ENCODE data around the gene RPS10.
"Not testable (repeated sequence)": the region's sequence is repeated elsewhere in the genome, so short reads cannot be mapped to it uniquely, and the experiment has no call there.

The RPS10 gene

DNA sequence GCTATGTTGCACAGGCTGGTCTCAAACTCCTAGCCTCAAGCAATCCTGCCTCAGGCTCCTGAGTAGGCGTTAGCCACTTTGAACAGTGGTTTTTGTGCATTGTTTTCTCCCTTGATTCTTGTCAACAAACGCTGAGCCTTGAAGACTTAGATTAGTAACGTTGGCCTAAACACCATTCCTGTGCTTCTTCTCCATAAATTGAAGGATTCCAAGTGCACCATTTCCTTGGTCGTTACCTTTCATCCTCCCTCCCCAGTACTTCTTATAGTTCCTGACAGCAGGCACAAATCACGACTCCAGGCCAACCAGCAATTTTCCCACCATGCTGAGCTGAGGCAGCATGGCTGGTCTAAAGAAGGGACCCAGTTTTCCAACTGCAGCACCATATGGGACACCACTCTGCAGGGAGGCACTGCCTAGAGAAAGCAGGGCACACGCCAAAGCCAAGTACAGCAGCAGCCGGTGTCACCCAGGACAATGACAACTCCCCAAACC, 8.9 kb downstream of the RPS10 start:
- no peaks in the 10 kb centered on the region for H3K27me3 Mint-ChIP-seq (ENCODE audit: low read depth)
- H3K4me1 Mint-ChIP-seq = peaks cover 8% of the 10 kb centered on the region
- no peak overlapping the region for H3K27ac Mint-ChIP-seq
- no peak overlapping the region for H3K4me3 Mint-ChIP-seq
- TF ChIP-seq, protein P1, sequence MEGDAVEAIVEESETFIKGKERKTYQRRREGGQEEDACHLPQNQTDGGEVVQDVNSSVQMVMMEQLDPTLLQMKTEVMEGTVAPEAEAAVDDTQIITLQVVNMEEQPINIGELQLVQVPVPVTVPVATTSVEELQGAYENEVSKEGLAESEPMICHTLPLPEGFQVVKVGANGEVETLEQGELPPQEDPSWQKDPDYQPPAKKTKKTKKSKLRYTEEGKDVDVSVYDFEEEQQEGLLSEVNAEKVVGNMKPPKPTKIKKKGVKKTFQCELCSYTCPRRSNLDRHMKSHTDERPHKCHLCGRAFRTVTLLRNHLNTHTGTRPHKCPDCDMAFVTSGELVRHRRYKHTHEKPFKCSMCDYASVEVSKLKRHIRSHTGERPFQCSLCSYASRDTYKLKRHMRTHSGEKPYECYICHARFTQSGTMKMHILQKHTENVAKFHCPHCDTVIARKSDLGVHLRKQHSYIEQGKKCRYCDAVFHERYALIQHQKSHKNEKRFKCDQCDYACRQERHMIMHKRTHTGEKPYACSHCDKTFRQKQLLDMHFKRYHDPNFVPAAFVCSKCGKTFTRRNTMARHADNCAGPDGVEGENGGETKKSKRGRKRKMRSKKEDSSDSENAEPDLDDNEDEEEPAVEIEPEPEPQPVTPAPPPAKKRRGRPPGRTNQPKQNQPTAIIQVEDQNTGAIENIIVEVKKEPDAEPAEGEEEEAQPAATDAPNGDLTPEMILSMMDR (IDR thresholded peaks at IDR 0.05; ENCODE audit: unreplicated experiment in 3 of 3) = no peak
- peaks cover 68% of the 10 kb centered on the region for H3K36me3 Mint-ChIP-seq (ENCODE audit: low read depth)
- H3K9me3 Mint-ChIP-seq = no peaks in the 10 kb centered on the region

DNA sequence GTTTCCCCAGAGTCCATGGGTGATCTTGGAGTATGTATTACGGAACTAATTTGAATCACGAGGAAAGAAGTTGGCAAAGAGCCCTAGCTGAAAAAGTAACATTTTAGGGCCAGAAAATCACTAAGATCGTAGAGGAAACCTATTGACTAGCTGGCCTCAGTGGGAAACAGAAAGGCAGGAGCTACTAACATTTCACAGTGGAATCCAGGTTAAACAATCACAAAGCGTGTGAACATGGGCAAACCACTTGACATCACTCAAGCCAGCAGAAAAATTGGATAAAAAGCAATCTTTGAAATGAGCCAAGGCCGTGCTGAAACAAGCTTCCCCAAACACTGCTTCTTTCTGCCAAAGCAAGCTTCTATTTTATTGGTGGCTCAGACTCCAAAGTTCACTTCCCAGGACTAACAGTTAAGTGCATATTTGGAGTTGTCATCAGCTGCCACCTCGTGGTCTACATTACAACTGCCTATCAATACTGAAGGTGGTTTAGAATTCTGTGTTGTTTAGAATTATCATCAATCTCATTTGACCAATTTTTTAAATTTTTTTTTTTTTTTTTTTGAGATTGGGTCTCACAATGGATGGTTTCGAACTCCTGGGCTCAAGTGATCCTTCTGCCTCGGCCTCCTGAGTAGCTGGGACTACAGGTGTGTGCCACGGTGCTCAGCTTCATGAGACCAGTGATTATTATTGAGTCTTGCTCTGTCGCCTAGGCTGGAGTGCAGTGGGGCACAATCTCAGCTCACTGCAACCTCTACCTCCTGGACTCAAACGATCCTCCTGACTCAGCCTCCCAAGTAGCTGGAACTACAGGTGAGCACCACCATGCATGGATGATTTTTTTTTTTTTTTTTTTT, 10.6 kb downstream of the RPS10 start:
- no peaks in the 10 kb centered on the region for H3K27me3 Mint-ChIP-seq (ENCODE audit: low read depth)
- peak overlapping the region; percentile 28 to 70 (median 60) for H3K27ac Mint-ChIP-seq
- peaks cover 55% of the 10 kb centered on the region for H3K36me3 Mint-ChIP-seq (ENCODE audit: low read depth)
- peaks cover 8% of the 10 kb centered on the region for H3K4me1 Mint-ChIP-seq
- TF ChIP-seq, protein P1 (IDR thresholded peaks at IDR 0.05; ENCODE audit: unreplicated experiment in 3 of 3) = peak; percentile 30 to 49 (median 35)
- H3K9me3 Mint-ChIP-seq = no peaks in the 10 kb centered on the region
- H3K4me3 Mint-ChIP-seq = no peak overlapping the region

DNA sequence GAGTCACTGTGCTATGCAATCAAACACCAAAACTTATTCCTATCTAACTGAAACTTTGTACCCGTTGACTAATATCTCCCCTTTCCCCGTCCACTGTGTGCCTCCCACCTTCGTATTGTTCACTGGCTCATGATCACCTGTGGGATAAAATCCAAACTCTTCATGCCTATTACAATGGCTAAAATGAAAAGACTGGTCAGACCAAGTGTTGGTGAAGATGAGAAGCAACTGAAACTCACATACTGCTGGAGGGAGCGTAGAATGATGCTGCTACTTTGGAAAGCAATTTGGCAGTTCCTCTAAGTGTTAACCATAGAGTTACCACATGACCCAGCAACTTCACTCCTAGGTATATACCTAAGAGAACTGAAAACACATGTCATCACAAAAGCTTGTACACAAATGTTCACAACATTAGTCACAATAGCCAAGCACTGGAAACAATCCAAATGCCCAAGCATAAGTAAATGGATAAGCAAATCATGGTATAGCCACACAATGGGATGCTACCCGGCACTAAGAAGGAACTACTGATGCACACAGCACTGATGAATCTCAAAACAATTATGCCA, 13.1 kb downstream of the RPS10 start:
- TF ChIP-seq, protein P1 (IDR thresholded peaks at IDR 0.05; ENCODE audit: unreplicated experiment in 3 of 3) = no peak
- Mint-ChIP-seq H3K36me3 (ENCODE audit: low read depth) (peaks cover 40% of the 10 kb centered on the region), H3K4me1 (peaks cover 8% of the 10 kb centered on the region), H3K9me3 (no peaks in the 10 kb centered on the region), H3K27ac (no peak overlapping the region), H3K27me3 (ENCODE audit: low read depth) (no peaks in the 10 kb centered on the region), H3K4me3 (no peak overlapping the region)

DNA sequence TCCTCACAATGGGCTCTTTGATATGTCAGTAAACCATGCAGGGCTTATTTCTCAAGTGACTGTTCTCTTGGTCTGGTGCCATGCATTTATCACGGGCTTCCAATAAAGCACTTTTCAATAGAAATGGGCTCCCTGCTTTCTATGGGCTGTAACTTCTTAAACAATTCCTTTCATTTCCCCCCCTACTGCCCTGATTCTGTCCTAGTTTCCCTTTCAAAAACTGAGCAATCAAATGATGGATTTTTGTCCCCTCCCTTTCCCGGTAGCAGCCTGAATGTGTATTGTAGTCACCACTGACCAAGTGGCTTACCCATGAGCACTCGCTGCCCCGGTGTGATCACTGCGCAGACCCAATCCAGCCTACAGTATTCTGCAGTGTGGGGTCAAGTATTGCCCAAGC, 13.9 kb downstream of the RPS10 start:
- peaks cover 8% of the 10 kb centered on the region for H3K4me1 Mint-ChIP-seq
- TF ChIP-seq, protein P1 (IDR thresholded peaks at IDR 0.05; ENCODE audit: unreplicated experiment in 3 of 3) = no peak
- H3K27me3 Mint-ChIP-seq (ENCODE audit: low read depth) = no peaks in the 10 kb centered on the region
- H3K36me3 Mint-ChIP-seq (ENCODE audit: low read depth) = peaks cover 32% of the 10 kb centered on the region
- H3K27ac Mint-ChIP-seq = no peak overlapping the region
- no peaks in the 10 kb centered on the region for H3K9me3 Mint-ChIP-seq
- no peak overlapping the region for H3K4me3 Mint-ChIP-seq

DNA sequence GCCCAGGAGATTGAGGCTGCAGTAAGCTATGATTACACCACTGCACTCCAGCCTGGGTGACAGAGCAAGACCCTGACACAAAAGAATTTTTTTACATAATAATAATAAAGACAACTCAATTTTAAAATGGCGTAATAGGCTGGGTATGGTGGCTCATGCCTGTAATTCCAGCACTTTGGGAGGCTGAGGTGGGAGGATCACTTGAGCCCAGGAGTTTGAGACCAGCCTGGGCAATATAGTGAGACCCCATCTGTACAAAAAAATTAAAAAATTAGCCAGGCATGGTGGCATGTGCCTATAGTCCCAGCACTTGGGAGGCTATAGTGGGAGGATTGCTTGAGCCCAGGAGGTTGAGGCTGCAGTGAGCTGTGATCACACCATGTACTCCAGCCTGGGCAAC, 18.0 kb downstream of the RPS10 start:
- not testable (repeated sequence) for H3K4me3 Mint-ChIP-seq; H3K4me1 Mint-ChIP-seq; H3K27ac Mint-ChIP-seq; H3K36me3 Mint-ChIP-seq (ENCODE audit: low read depth); H3K9me3 Mint-ChIP-seq; H3K27me3 Mint-ChIP-seq (ENCODE audit: low read depth)

DNA sequence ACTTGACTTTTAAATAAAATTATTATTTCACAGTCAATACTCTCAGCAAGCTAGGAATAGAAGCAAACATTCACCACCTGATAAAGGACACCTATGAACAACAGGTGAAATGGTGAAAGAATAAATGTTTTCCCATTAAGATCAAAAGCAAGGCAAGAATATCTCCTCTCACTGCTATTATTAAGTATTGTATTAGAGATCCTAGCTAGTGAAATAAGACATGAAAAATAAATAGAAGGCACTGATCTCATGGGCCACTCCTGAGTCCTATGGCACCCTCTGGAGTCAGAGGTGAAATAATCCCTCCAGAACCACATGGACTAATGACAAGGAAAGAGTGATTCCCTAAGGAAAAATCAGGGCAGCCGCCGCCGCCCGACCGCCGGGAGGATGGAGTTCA, 29.4 kb downstream of the RPS10 start:
- Mint-ChIP-seq H3K27me3 (ENCODE audit: low read depth) (peaks cover 3% of the 10 kb centered on the region), H3K9me3 (peaks cover 12% of the 10 kb centered on the region), H3K4me1 (peaks cover 8% of the 10 kb centered on the region), H3K27ac (no peak overlapping the region), H3K4me3 (no peak overlapping the region), H3K36me3 (ENCODE audit: low read depth) (peaks cover 12% of the 10 kb centered on the region)
- TF ChIP-seq, protein P1 (IDR thresholded peaks at IDR 0.05; ENCODE audit: unreplicated experiment in 3 of 3) = no peak

Data from nephron (organoid).